PC-3 (cell line): ENCODE results near the gene GPR12.

Source experiments
- EZH2 ChIP-seq: fragments of 300-600 bp; sonication (generic); IDR thresholded peaks from one replicate; pipeline ENCODE4 v1.6.1; 2017; ENCODE audit warnings: antibody characterized with exemption, mild to moderate bottlenecking, low read length; ENCODE audit not compliant: unreplicated experiment
- EZH2phosphoT487 ChIP-seq: fragments of 300-600 bp; sonication (generic); IDR thresholded peaks from 2 replicates; pipeline ENCODE4 v1.6.1; 2018; ENCODE audit warnings: mild to moderate bottlenecking, antibody characterized with exemption, low read length, borderline replicate concordance
- TF ChIP-seq, protein P1 (sequence below): fragments of 300-600 bp; sonication (generic); conservative IDR thresholded peaks from 2 replicates; pipeline ENCODE4 v1.5.1; 2017; ENCODE audit warnings: antibody characterized with exemption, low read depth, mild to moderate bottlenecking, low read length

DNA sequence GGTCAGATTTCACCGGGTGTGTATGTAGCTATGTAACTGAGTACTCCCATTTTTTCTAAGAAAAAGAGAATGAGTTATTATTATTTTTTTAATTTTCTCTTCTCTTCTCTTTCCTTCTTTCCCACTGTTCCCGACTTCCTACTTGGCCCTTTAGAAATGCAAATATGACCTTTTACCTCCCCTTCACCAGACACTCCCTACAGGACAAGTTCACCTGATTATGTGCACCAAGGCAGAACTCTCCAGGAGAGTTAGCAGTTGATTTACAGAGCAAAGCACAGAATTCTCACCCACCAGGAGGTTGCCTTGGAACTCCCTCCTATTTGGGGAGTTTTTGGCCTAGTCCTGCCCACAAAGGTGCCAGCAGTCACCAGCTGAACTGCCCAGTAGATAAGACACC, 49.5 kb upstream of the GPR12 start:
- TF ChIP-seq, protein P1, sequence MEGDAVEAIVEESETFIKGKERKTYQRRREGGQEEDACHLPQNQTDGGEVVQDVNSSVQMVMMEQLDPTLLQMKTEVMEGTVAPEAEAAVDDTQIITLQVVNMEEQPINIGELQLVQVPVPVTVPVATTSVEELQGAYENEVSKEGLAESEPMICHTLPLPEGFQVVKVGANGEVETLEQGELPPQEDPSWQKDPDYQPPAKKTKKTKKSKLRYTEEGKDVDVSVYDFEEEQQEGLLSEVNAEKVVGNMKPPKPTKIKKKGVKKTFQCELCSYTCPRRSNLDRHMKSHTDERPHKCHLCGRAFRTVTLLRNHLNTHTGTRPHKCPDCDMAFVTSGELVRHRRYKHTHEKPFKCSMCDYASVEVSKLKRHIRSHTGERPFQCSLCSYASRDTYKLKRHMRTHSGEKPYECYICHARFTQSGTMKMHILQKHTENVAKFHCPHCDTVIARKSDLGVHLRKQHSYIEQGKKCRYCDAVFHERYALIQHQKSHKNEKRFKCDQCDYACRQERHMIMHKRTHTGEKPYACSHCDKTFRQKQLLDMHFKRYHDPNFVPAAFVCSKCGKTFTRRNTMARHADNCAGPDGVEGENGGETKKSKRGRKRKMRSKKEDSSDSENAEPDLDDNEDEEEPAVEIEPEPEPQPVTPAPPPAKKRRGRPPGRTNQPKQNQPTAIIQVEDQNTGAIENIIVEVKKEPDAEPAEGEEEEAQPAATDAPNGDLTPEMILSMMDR, result no peak
- TF ChIP-seq EZH2phosphoT487 (no peak), EZH2 (no peak)
